HG03457 (cell line): ENCODE measurements around the gene HDAC3.

Source experiments
- ATAC-seq: cut with Tn5 transposase; IDR thresholded peaks from one replicate; pipeline ENCODE4 v1.9.1; 2021; ENCODE audit warnings: moderate number of reproducible peaks; ENCODE audit not compliant: unreplicated experiment

HDAC3 gene

GRCh38 chr5:141662028-141662427, 25.4 kb upstream of the HDAC3 start:
- no peak for ATAC-seq

DNA sequence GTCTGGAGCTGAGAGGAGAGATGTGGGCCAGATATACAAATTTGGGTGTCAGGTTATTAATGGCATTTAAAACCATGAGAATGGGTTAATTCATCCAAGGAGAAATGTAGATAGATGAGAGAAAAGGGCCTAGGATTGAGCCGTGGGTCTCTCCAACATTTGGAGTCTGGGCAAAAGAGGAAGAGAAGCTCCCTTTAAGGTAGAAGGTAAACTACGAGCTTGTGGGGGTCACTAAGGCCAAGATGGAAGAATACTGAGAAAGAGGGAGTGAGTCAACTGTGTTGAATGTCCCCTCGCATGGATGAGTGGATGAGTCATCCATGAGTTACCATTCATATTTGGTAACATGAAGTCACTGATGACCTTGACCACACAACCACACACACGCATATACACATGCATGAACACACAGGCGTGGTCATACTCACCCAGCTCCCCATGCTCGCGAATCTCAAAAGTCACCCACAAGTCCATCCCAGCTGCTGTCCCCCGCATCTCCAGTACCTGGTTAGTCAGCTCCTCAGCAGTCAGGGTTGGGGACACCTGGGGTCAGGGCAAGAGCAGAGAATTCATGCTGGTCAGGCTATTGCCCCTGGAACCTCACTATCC, 21.4 kb upstream of the HDAC3 start:
- no peak for ATAC-seq

DNA sequence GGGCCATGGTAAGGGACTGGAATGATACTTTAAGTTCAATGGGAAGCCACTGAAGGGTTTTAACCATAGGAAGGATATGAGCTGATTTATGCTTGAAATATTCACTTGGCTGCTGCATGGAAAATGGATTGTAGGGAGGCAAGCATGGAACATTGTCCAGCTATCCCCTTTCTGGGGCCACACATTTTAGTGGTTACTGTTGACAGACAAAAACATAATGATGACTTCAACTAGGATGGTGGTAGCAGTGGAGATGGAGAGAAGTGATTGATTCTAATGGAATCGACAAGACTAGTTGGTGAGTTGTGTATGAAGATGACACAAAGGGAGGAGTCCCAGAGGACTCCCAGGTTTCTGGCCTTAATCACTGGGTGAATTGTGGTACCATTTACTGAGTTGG, 20.8 kb upstream of the HDAC3 start:
- ATAC-seq, result no peak

GRCh38 chr5:141656396-141656795, 19.7 kb upstream of the HDAC3 start:
- no peak for ATAC-seq

DNA sequence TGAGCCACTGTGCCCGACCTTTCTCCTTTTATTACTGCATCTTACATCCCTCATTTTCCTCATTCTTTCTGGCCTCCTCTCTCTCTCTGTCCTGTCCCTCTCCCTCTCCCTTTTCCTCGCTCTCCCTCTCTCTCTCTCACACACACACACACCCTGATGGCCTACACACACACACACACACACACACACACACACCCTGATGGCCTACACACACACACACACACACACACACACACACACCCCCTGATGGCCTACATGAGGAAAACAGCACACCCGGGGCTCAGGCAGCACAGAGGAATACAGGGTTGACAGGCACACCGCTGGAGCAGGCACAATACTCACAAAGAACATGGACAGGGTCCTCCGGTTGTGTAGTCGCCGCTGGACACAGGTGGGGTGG, 18.4 kb upstream of the HDAC3 start:
- ATAC-seq, result no peak

- ATAC-seq, result no peak
Measured at GRCh38 chr5:141654298-141654697, 17.6 kb upstream of the HDAC3 start.

GRCh38 chr5:141651728-141652105, 15.1 kb upstream of the HDAC3 start:
- ATAC-seq, result no peak

DNA sequence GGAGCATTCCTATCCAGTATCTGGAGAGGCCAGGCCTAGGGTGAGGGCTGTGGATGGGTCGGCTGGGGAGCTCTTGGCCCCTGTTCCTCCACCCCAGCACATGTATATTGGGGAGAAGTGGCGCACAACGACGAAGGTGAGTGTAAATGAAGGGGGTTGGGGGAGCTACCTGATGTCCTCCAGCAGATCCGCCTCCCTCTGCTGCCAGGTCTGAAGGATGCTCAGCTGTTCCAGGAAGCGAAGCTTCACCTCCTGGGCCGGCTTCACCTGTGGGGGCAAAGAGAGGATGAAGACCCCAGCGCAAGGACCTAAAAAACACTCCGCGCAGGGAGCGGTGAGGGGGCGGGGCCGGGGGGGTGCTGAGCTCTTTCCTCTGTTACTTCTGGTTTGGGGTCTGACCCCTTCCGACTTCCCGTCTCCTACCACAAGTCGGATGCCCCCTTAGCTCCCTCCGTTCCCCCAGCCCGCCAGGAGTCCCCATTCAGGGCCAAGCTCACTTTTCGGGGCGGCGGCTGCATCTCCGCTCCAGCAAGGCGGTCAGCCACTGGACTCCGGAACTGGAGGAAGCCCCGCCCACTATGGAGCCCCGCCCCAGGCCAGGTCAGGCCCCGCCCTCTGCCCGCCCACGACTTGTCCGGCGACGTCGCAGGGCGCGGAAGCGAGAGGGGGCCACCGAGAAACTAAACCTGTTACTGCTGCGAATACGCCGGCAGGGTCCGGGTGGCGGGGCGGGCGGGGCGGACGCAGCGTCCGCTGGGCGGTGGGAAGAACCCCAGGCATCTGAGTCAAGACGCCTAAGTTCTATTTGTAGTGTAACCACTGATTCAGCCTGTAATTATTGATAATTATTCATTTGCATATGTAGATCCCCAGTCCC, 14.4 kb upstream of the HDAC3 start, which contains the start of gene FCHSD1:
Gene FCHSD1 (minus strand): TSS at position 568 of the 877 bp plus-strand sequence. CDS start 50 bp downstream, at position 518.
- ATAC-seq, result peak; percentile 95

GRCh38 chr5:141649972-141650371, 13.3 kb upstream of the HDAC3 start:
- ATAC-seq, result no peak

GRCh38 chr5:141649056-141649688, 12.5 kb upstream of the HDAC3 start:
- ATAC-seq, result no peak

DNA sequence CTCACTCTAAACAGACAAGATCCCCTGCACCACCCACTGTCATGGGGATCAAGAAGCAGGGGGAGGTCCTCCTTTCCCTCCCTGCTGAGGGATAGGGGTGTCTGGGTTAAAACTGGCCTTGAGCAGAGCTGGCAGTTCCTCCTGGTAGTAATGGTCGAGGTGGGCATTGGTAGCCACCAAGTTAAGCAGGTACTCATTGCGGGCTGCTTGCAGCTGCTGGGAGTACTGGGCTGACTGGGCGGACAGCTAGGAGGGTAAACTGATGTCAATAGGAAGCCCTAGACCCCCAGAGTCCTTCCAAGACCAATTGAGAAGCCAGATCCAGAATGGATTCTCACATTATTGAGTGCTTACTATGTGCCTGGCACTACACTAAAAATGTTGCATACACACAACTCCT, 11.2 kb upstream of the HDAC3 start:
- no peak for ATAC-seq

GRCh38 chr5:141647242-141647641, 10.6 kb upstream of the HDAC3 start:
- ATAC-seq, result no peak

DNA sequence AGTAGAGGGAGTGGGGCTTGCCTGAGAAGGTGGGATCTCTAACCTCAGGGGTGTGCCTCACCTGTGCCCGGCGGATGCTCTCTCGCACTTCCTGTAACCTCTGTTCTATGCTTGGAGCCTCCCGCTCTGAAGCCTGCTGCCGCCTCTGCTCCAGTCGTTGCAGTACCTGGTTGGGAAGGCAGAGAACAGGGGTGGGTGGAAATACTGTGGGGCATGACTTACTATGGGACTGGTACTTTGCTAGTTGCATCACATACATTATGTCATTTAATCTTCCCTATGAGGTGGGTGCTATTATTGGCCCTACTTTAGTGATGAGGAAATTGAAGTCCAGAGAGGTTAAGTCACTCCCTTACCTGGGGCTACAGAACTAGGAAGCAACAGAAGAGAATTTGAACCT, 9.4 kb upstream of the HDAC3 start:
- no peak for ATAC-seq

GRCh38 chr5:141641634-141642267, 5.1 kb upstream of the HDAC3 start:
- ATAC-seq, result no peak

- ATAC-seq, result no peak
Measured at GRCh38 chr5:141640698-141641097, 4.0 kb upstream of the HDAC3 start.

GRCh38 chr5:141640051-141640415, 3.4 kb upstream of the HDAC3 start:
- no peak for ATAC-seq

DNA sequence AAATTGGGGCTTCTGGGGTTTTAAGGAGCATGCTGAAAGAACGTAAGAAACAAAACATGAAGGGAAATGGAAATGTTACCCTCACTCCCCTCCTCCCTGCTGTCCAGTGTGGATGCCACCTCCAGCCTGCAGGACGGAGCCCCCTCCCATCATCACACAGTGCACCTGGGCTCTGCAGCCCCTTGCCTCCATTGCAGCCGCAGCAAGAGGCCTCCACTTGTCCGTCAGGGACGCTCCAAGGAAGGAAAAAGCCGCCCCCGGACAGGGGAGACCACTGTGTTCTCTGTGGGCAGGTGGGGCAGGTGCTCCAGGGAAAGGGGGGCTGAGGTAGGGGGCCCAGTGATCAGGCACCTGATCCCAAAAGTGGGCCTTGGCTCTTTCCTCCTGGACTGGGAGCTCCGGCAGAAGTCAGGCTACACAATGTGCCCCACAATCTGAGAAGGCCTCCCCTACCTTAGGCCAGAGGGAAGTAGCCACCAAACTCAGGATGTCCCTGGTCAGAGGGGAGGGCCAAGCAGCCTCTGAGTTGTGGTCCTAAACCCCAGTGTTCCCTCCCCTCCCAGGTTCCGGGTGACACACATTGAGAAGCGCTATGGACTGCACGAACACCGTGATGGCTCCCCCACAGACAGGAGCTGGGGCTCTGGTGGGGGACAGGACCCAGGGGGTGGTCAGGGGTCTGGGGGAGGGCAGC, 2.9 kb upstream of the HDAC3 start:
- ATAC-seq, result no peak

GRCh38 chr5:141638771-141639170, 2.1 kb upstream of the HDAC3 start:
- no peak for ATAC-seq

DNA sequence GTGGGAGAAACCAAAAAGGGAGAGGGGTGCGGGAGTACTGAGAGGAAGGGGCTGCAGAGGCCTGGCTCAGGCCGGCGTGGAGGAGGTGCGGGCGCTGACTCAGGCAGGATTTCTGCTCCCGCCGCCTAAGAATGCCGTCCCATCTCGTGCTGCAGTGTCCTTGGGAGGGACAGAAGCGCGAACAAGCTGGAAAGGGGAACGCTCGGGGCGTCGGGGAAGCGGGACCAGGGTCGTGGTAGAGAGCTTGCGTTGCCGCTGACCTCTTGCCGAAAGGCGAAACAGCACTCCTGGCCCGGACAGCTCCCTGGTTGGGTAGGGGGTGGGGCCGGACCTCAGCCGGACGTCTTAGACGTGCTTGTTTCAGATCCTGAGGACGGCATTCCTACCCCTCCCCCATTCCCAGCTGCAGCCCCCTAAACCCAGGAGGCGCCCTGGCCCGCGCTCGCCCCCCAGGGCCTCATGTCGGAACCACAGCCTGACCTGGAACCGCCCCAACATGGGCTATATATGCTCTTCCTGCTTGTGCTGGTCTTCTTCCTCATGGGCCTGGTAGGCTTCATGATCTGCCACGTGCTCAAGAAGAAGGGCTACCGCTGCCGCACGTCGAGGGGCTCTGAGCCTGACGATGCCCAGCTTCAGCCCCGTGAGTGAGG, 1.2 kb upstream of the HDAC3 start:
- no peak for ATAC-seq

- ATAC-seq, result peak; percentile 3
Measured at GRCh38 chr5:141637123-141637766, 596 bp upstream of the HDAC3 start.
